Activated T-cell treated with anti-CD3 and anti-CD28 coated beads, Interleukin-2, amount 50 U/mL, for 72 hours (primary cell): Measurements from ENCODE around the gene INPP4B. TPM values are rescaled to one million over a fixed set of nuclear protein-coding genes. Genes with fewer than 3 reads are reported as not detected.
A peak's percentile ranks its signal among the peaks of the same experiment; 100 is the strongest.

Experiments used
- ATAC-seq, 2 donors: fragments of 150-1000 bp; cut with Tn5 transposase; replicated peaks in 1 of 2; 2 replicates each; pipeline ENCODE4 v1.10.0; 2021; ENCODE audit warnings: moderate library complexity in 2 of 2, mild to moderate bottlenecking in 1 of 2
- DNase-seq, 2 donors: peaks; one replicate each; pipeline ENCODE4 v3.0.0; 2021 to 2022; ENCODE audit warnings: mixed read lengths in 1 of 2
- H3K27ac Mint-ChIP-seq: one replicate; pipeline ENCODE4 v1.8.0; 2022; ENCODE audit warnings: mild to moderate bottlenecking, moderate library complexity, mixed read lengths
- H3K27me3 Mint-ChIP-seq: one replicate; pipeline ENCODE4 v1.8.0; 2022; ENCODE audit warnings: low read depth, mixed read lengths
- H3K36me3 Mint-ChIP-seq, 2 donors: one replicate each; pipeline ENCODE4 v1.8.0; 2022; ENCODE audit warnings: mixed read lengths in 2 of 2, mild to moderate bottlenecking in 1 of 2; ENCODE audit not compliant: insufficient read depth in 2 of 2
- H3K4me1 Mint-ChIP-seq: one replicate; pipeline ENCODE4 v1.8.0; 2022; ENCODE audit warnings: low read depth, mixed read lengths
- H3K4me3 Mint-ChIP-seq, 2 donors: one replicate each; pipeline ENCODE4 v1.8.0; 2022; ENCODE audit warnings: mild to moderate bottlenecking in 2 of 2, mixed read lengths in 2 of 2, moderate library complexity in 2 of 2
- H3K9me3 Mint-ChIP-seq, 2 donors: one replicate each; pipeline ENCODE4 v1.8.0; 2022; ENCODE audit warnings: mixed read lengths in 2 of 2
- total RNA-seq, 2 donors: library from RNA; stranded (reverse); gene quantifications; one replicate each; pipeline ENCODE4 v1.2.3, GENCODE V29; 2022

Gene INPP4B
- total RNA-seq, 2 donors from 2014 or later, result 64.9 to 67.3 TPM

GRCh38 chr4:142226014-142226413, 620.1 kb downstream of the INPP4B start:
- H3K4me1 Mint-ChIP-seq, result peaks cover 8% of the 10 kb centered on the region
- H3K27me3 Mint-ChIP-seq, result no peaks in the 10 kb centered on the region
- H3K36me3 Mint-ChIP-seq, result peaks cover 6 to 10% of the 10 kb centered on the region in 2 donors
- ATAC-seq (no peak), DNase-seq (no peak)
- H3K4me3 Mint-ChIP-seq, result no peak overlapping the region
- H3K9me3 Mint-ChIP-seq, result no peaks in the 10 kb centered on the region
- H3K27ac Mint-ChIP-seq, result no peak overlapping the region

GRCh38 chr4:142222127-142222526, 624.0 kb downstream of the INPP4B start:
- Mint-ChIP-seq H3K27ac (peak overlapping the region; percentile 22), H3K4me1 (peaks cover 8% of the 10 kb centered on the region), H3K27me3 (no peaks in the 10 kb centered on the region), H3K4me3 (no peak overlapping the region), H3K36me3 (peaks cover 4 to 11% of the 10 kb centered on the region in 2 donors), H3K9me3 (no peaks in the 10 kb centered on the region)
- DNase-seq (no peak), ATAC-seq (peak in 1 of 2 donors; percentile 21)

- H3K9me3 Mint-ChIP-seq, result no peaks in the 10 kb centered on the region
These were observed 627.4 kb downstream of the INPP4B start for GRCh38 chr4:142218726-142219125.

GRCh38 chr4:142211444-142211843, 634.7 kb downstream of the INPP4B start:
- H3K9me3 Mint-ChIP-seq, result no peaks in the 10 kb centered on the region
- DNase-seq (no peak), ATAC-seq (peak in 1 of 2 donors; percentile 66)
- H3K36me3 Mint-ChIP-seq, result peaks cover 4 to 24% of the 10 kb centered on the region in 2 donors
- H3K27me3 Mint-ChIP-seq, result no peaks in the 10 kb centered on the region
- H3K4me1 Mint-ChIP-seq, result peaks cover 12% of the 10 kb centered on the region
- H3K4me3 Mint-ChIP-seq, result no peak overlapping the region
- H3K27ac Mint-ChIP-seq, result peak overlapping the region; percentile 14

More at GRCh38 chr4:142218726-142219125, 627.4 kb downstream of the INPP4B start:
- Mint-ChIP-seq H3K36me3 (peaks cover under 1 to 15% of the 10 kb centered on the region in 2 donors), H3K4me1 (peaks cover 8% of the 10 kb centered on the region), H3K4me3 (no peak overlapping the region), H3K27ac (no peak overlapping the region), H3K27me3 (no peaks in the 10 kb centered on the region)
- ATAC-seq, result no peak
- DNase-seq, result no peak

GRCh38 chr4:142203505-142203904, 642.6 kb downstream of the INPP4B start:
- H3K36me3 Mint-ChIP-seq, result peaks cover 0 to 20% of the 10 kb centered on the region in 2 donors
- H3K27me3 Mint-ChIP-seq, result no peaks in the 10 kb centered on the region
- no peak overlapping the region for H3K27ac Mint-ChIP-seq
- no peak for DNase-seq
- ATAC-seq, result no peak
- H3K9me3 Mint-ChIP-seq, result no peaks in the 10 kb centered on the region
- no peak overlapping the region for H3K4me3 Mint-ChIP-seq
- peaks cover 6% of the 10 kb centered on the region for H3K4me1 Mint-ChIP-seq

GRCh38 chr4:142202404-142203332, 643.4 kb downstream of the INPP4B start:
- no peak overlapping the region for H3K4me3 Mint-ChIP-seq
- H3K27ac Mint-ChIP-seq, result peak overlapping the region; percentile 28
- DNase-seq, result no peak
- H3K27me3 Mint-ChIP-seq, result no peaks in the 10 kb centered on the region
- H3K36me3 Mint-ChIP-seq, result peaks cover 0 to 22% of the 10 kb centered on the region in 2 donors
- no peaks in the 10 kb centered on the region for H3K9me3 Mint-ChIP-seq
- H3K4me1 Mint-ChIP-seq, result peaks cover 6% of the 10 kb centered on the region
- ATAC-seq, result no peak

GRCh38 chr4:142201041-142201440, 645.1 kb downstream of the INPP4B start:
- H3K36me3 Mint-ChIP-seq, result peaks cover 0 to 9% of the 10 kb centered on the region in 2 donors
- peaks cover 6% of the 10 kb centered on the region for H3K4me1 Mint-ChIP-seq
- H3K27me3 Mint-ChIP-seq, result no peaks in the 10 kb centered on the region
- H3K27ac Mint-ChIP-seq, result no peak overlapping the region
- H3K4me3 Mint-ChIP-seq, result no peak overlapping the region
- no peaks in the 10 kb centered on the region for H3K9me3 Mint-ChIP-seq
- ATAC-seq (no peak), DNase-seq (no peak)

- Mint-ChIP-seq H3K4me1 (no peaks in the 10 kb centered on the region), H3K36me3 (peaks cover 0 to 16% of the 10 kb centered on the region in 2 donors), H3K4me3 (no peak overlapping the region), H3K27ac (no peak overlapping the region), H3K9me3 (no peaks in the 10 kb centered on the region), H3K27me3 (no peaks in the 10 kb centered on the region)
- DNase-seq, result no peak
- ATAC-seq, result no peak
These were observed 651.2 kb downstream of the INPP4B start for GRCh38 chr4:142194905-142195304.

GRCh38 chr4:142191901-142192300, 654.2 kb downstream of the INPP4B start:
- H3K4me3 Mint-ChIP-seq, result no peak overlapping the region
- no peaks in the 10 kb centered on the region for H3K4me1 Mint-ChIP-seq
- no peak for ATAC-seq
- no peaks in the 10 kb centered on the region for H3K27me3 Mint-ChIP-seq
- H3K9me3 Mint-ChIP-seq, result no peaks in the 10 kb centered on the region
- H3K36me3 Mint-ChIP-seq, result peaks cover 0 to 13% of the 10 kb centered on the region in 2 donors
- no peak overlapping the region for H3K27ac Mint-ChIP-seq
- DNase-seq, result no peak

- no peaks in the 10 kb centered on the region for H3K4me1 Mint-ChIP-seq
- H3K27ac Mint-ChIP-seq, result no peak overlapping the region
- no peaks in the 10 kb centered on the region for H3K9me3 Mint-ChIP-seq
- no peak overlapping the region for H3K4me3 Mint-ChIP-seq
- H3K27me3 Mint-ChIP-seq, result no peaks in the 10 kb centered on the region
- peaks cover 12 to 31% of the 10 kb centered on the region in 2 donors for H3K36me3 Mint-ChIP-seq
- ATAC-seq (no peak), DNase-seq (no peak)
These were observed 665.1 kb downstream of the INPP4B start for GRCh38 chr4:142181021-142181420.

- Mint-ChIP-seq H3K27me3 (no peaks in the 10 kb centered on the region), H3K4me3 (no peak overlapping the region), H3K27ac (no peak overlapping the region), H3K36me3 (peaks cover 7 to 33% of the 10 kb centered on the region in 2 donors), H3K9me3 (peaks cover 0 to 5% of the 10 kb centered on the region in 2 donors), H3K4me1 (peaks cover 13% of the 10 kb centered on the region)
- ATAC-seq, result no peak
- no peak for DNase-seq
These were observed 676.9 kb downstream of the INPP4B start for GRCh38 chr4:142169216-142169615.

- ATAC-seq, result no peak
- no peak for DNase-seq
- H3K27ac Mint-ChIP-seq, result no peak overlapping the region
- no peak overlapping the region for H3K4me3 Mint-ChIP-seq
- no peaks in the 10 kb centered on the region for H3K27me3 Mint-ChIP-seq
- H3K4me1 Mint-ChIP-seq, result peaks cover 13% of the 10 kb centered on the region
- peaks cover 7 to 33% of the 10 kb centered on the region in 2 donors for H3K36me3 Mint-ChIP-seq
- H3K9me3 Mint-ChIP-seq, result peaks cover 0 to 5% of the 10 kb centered on the region in 2 donors
These were observed 677.9 kb downstream of the INPP4B start for GRCh38 chr4:142168181-142168580.

- Mint-ChIP-seq H3K9me3 (peaks cover 0 to 5% of the 10 kb centered on the region in 2 donors), H3K27me3 (no peaks in the 10 kb centered on the region), H3K4me1 (peaks cover 18% of the 10 kb centered on the region), H3K27ac (peak overlapping the region; percentile 59), H3K4me3 (peak overlapping the region in 1 of 2 donors; percentile 12), H3K36me3 (peaks cover 6 to 26% of the 10 kb centered on the region in 2 donors)
- ATAC-seq (peak in 1 of 2 donors; percentile 11), DNase-seq (no peak)
These were observed 681.2 kb downstream of the INPP4B start for GRCh38 chr4:142164767-142165500.
